CD4-positive, alpha-beta T cell treated with Interleukin-21 for 1 hour (primary cell): ENCODE measurements around the gene CFAP52.
"Not testable (repeated sequence)": the region's sequence is repeated elsewhere in the genome, so short reads cannot be mapped to it uniquely, and the experiment has no call there.

ENCODE experiments used
- DNase-seq: peaks from one replicate; pipeline ENCODE4 v3.0.0-alpha.2; 2020

CFAP52 gene, protein sequence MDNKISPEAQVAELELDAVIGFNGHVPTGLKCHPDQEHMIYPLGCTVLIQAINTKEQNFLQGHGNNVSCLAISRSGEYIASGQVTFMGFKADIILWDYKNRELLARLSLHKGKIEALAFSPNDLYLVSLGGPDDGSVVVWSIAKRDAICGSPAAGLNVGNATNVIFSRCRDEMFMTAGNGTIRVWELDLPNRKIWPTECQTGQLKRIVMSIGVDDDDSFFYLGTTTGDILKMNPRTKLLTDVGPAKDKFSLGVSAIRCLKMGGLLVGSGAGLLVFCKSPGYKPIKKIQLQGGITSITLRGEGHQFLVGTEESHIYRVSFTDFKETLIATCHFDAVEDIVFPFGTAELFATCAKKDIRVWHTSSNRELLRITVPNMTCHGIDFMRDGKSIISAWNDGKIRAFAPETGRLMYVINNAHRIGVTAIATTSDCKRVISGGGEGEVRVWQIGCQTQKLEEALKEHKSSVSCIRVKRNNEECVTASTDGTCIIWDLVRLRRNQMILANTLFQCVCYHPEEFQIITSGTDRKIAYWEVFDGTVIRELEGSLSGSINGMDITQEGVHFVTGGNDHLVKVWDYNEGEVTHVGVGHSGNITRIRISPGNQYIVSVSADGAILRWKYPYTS

DNA sequence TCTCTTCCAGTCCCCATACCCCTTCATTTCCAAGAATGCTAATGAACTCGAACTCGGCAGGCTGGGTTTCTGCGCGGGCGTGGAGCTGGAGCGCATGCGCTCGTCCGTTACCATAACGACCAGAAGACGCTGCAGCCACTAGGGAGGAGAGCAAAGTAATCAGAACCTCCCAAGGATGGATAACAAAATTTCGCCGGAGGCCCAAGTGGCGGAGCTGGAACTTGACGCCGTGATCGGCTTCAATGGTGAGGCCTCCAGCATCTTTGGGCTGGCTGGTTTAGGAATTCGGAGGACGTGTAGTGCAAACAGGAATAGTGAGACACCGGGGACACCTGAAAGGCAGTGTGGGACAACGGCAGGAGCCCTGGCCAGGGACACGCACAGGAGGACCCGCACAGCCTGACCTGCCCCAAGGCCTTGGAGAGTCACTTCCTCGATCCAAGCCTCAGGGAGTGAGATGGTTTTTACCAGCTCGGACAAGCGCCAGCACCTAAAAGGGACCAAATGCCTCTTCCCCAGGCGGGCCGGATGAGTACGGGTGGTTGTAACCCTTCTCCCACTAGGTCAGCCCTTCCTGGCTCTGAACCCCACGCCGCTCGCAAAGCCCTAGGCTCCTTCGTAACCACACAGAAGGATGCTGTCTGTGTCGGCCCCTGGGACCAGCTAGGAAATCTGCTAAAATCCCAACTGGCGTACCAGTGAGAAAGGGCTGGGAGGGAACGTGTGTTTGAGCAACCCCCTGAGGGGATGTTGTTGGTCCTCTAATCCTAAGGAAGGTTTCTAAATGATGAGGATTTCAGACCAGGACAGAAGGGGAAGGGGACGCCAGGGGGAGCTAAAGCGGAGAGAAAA is at the start of gene CFAP52:
CFAP52 (plus strand) TSS at position 122 of the 852 bp plus-strand sequence; CDS start at position 176, 54 bp downstream.
- DNase-seq: peak; percentile 82

DNA sequence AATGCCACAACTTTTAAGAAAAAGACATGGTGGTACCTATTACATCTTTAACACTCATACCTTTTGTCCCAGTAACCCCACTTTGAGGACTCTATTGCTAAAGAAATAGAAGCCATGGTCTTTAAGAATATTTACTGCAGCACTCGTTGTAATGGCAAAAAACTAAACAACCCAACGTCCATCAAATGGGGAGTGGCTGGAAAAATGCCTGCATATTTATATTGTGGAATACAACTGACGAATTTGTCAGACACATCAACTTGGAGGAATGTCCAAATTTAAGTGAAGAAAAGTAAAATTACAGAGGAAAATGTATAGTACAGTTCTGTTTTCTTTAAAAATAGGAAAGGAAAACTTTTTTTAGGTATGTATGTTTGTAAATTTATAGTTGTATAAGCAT is 48.7 kb upstream of the CFAP52 start:
- DNase-seq: no peak

DNA sequence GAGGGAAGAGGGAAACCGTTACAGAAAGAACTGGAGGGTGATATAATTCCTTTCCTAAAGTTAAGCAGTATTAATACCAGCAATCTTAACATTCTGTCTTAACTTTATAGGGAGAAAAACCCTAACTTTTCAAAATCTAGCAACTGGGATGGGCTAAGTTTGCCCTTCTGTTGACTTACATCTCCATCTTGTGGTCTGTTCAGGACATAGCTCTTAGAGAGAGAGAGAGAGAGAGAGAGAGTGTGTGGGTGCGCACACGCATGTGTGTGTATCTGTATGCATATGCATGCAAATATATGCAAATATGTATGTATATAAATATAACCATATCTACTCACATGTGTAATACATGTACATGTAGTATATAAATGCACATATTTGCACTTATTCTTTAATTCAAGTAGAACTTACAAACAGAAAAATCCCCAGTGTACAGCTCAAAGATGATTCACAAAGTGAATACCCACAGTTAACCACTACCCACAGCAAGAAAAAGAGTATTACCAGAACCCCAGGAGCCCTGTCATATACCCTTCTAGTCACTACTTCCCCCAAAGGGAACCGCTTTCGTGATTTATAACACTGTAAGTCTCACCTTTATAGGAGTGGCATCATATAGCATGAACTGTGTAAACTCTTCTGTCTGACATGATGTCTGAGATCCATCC is 47.3 kb upstream of the CFAP52 start:
- peak; percentile 10 for DNase-seq

DNA sequence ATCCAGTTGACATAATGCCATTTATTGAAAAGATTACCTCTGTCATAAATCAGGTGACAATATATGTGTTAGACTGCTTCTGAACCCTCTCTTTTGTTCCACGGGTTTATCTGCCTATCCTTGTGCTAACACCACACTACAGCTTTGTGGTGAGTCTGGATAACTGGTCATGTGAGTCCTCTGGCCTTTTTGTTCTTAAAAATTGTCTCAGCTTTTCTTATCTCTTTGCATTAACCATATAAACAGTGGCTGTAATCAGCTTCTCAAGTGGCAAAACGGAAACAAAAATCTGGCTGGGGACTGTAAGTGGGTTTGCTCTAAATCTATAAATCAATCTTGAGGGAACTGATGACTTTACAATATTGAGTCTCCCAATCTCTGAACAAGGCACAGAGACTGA is 45.4 kb upstream of the CFAP52 start:
- no peak for DNase-seq

DNA sequence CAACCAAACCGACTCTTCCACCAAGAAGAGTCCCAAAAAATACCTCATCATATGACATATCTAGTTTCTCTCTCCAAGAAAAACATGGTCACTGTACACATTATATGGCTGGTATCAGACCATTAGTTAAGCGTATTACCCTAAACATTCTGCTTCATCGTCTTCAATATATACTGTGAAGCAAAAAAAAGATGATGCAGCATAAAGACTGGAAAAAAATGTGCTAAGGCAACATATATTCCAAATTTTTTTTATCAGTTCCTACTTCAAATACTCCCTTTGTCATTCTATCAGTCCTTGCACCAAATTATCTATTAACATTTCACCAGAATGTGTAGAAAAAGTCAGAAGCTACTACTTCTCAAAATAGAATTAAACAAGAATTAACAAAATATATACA is 43.7 kb upstream of the CFAP52 start:
- no peak for DNase-seq

DNA sequence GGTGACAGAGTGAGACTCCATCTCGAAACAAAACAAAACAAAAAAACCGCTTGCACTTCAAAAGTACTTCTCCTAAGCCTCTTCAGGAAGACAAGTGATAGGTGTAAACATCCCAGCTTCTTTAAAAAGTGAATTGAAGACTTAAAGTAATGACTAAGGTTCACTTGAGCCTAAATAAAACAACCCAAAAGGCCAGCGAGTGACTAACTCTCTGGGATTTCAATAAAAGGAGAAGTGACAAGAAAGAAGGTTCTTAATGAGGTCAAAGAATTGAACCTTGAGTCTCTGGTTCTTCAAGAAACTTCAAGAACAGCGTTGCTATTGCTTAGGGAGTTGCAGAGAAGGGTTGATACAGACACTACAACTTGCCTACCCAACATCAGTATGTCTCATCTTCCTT is 43.0 kb upstream of the CFAP52 start:
- no peak for DNase-seq

DNA sequence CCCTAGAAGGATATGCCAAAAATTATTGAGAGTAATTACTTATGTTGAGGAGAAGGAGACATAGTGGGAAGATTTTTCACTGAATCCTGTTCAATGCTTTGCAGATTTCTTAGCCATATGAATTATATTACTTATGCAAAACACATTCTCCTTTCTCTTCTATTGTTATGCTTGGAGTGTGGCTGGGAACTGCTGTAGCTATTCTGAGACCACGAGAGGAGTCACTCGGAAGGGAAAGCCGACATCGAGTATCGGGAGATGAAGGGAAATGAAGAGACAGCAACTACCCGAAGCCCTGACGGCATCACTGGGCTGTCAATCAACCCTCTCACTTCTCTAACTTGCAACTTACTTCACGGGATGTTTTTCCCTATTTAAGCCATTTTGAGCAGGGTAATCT is 40.4 kb upstream of the CFAP52 start:
- DNase-seq: no peak

DNA sequence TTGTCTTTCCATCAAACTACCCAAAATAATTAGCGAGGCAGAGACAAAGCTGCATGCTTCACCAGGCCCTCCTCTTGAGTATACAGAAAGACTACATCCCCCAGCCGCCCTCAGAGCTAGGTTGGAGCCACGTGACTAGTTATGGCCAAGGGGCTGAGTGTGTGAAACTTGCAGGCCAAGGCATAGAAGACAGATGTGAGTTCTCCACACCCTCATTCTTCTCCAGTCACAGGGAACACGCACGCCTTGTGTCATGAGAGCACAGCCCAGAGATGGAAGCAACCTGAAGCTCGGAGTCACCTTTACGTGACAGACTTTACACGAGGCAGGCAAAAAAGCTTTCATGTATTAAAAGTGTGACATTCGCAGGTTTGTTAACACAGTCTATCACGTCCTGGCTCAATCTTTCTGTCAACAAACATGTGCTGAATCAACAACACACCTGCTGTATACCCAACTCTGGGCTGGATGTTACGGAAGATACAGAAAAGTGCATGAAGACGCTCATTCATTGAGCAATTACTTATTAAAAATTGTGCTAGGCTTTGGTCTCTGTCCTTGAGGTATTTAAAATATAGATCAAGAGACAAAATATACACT is 39.2 kb upstream of the CFAP52 start:
- no peak for DNase-seq

DNA sequence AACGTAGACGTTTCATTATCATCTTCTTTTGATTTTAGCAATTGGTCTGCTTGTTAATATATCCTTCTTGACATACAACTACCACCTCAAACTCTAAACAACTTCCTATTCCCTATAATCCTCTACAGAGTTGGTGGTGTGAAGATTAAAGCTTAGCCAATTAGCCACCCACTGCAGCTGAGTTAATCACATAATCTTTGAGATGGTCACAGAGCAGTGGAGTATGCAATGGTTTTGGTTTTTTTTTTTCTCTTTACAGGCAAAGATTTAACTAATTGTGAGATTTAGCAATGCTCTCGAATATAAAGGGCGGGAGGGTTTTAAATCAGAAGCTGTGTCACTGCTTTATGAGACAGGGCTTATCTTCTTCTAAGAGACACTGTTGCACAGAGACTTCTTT is 37.8 kb upstream of the CFAP52 start:
- DNase-seq: no peak

DNA sequence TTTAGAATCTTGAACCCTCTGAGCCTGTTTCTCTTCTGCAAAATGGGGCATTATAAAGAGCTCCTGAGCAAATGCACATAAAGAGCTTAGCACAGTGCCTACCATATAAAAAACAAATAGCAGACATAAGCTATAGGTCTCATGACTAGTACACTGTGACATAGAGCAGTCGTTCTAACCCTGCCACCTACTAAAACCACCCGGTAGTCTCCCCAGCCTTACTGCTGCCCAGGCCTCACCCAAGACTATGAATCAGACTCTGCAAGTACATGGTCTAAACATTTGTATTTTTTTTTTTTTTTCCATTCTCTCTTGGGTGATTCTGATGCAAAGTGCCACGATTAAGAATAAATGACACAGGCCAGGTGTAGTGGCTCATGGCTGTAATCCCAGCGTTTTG is 34.7 kb upstream of the CFAP52 start:
- no peak for DNase-seq

DNA sequence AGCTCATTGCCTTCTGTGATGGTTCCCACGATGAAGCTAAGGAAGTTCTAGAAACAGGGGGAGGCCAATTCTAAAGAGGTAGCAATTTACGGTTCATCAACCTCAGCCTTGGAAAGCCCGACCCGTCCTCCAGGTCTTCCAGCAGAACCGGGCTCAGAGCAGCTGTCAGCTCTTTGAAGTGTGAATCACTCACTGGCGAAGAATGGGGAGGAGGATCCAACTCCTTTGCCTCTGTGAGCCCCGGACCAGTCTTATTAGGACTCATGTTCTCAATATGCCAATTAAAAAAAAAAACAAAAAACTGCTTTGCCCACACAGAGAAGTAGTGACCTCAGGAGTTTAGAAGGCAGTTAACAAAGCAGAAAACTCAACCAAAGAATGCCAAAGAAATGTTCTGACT is 32.2 kb upstream of the CFAP52 start:
- no peak for DNase-seq

DNA sequence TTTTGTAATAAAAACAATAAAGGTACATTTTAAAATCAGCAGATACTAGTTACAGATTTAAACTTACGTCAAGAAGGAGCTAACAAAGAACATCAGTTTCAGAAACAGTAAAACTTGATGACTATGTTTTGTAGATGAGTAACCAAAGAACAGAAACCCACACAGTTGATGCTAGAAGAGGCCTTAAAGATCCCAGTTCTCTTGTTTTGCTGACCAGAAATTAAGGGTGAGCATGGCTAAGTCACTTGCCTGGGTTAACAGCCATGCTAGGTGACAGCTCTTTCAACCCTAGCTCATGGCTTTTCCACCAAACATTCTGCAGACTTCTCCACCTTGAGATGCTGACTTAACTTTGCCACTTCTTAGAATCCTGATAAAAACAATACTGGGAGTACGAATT is 27.2 kb upstream of the CFAP52 start:
- DNase-seq: no peak

DNA sequence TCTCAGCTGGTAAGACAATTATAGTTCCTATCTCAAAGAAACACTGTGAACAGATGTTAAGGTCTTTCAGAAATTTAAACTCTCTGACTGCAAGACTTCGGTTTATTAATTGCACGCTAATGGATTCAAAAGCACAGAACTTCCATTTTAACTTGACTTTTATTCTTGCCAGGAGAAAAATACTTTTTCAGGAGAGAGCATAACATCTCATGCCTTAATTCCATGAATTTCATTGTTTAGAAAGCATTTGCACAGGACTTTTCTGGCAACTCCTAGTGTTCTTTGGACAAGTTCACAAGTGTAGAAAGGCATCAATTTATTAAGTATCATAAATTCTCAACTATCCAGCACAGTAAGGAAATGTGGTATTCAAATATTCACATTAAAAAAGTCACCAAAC is 23.3 kb upstream of the CFAP52 start:
- no peak for DNase-seq

DNA sequence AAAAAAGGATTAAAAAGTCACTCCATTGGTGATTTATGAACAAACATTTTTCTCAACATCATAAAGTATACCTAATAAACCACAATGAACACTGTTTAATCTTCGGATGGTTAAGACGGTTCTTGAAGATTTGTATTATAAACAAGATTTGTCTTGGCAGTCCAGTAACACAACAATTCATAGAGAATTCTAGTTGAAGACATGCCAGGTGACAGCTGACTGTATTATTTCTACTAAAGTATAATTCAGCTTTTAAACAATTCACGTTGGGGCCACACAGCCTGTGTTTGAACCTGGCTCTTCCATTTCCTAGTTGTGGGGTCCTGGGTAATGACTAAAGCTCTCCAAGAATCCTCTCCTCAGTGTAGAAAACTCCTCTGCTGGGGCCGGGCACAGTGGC is 22.8 kb upstream of the CFAP52 start:
- no peak for DNase-seq

DNA sequence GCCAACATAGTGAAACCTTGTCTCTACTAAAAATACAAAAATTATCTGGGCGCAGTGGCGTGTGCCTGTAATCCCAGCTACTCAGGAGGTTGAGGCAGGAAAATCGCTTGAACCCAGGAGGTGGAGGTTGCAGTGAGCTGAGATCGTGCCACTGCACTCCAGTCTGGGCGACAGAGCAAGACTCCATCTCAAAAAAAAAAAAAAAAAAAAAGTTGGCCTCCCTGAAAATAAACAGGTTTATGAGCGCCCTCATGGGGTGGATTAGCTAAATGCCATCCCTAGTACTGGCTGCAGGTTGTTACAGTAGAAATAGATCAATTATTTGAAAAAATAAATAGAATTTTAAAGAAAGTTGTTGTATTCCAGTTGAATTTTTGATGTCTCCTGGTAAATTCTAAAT is 21.7 kb upstream of the CFAP52 start:
- peak; percentile 62 for DNase-seq

DNA sequence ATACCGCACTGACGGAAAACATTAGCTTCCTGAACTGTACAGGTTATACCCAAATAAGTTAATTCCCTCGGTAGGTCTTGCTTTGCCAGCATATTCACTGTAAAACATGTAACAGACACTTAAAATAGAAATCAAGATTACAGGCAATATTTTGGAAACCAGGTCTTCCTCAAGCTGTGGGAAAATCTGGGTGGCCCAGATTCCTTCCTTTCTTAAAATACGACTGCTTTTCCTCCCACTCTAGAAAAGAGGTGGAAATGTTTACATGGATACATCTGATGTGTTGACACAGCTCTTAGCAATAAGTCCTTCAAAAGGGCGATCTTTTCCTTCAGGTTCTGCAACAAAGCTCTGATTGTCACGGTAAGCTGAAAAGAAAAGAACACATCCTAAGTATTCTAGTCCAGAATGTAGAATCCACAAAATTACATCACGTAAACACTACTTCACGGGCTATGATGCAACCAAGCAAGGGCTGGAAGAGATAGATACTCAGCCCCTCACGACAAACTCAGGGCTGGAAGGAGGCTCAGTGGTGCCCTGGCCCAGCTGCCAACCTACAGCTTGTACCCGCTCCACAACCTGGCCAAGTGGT is 19.2 kb upstream of the CFAP52 start:
- DNase-seq: no peak

DNA sequence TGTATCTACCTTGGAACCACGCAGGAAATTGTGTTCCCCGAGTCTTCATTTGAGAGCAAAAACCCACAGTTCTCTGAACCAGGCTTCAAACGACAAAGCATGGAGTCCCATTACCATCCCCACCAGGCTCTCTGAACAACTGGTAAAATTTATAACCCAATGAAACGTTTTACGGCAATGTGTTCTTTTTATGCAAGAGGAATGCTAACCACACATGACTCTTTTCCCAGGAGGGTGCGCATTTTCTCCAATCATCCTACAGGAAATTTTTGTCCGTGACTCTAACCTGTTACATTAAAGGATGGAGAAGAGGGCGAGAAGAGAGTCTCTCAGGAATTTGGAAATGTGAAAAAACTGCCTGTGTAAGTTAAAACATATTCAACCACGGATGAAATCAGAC is 18.6 kb upstream of the CFAP52 start:
- no peak for DNase-seq

DNA sequence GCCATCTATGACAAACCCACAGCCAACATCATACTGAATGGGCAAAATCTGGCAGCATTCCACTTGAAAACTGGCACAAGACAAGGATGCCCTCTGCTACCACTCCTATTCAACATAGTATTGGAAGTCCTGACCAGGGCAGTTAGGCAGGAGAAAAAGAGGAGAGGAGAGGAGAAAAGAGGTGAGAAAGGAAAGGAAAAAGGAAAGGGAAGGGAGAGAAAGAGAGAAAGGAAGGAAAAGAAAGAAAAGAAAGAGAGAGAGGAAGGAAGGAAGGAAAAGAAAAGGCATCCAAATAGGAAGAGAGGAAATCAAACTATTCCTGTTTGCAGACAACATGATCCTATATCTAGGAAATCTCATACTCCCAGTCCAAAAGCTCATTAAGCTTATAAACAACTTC is 12.3 kb upstream of the CFAP52 start:
- no peak for DNase-seq

DNA sequence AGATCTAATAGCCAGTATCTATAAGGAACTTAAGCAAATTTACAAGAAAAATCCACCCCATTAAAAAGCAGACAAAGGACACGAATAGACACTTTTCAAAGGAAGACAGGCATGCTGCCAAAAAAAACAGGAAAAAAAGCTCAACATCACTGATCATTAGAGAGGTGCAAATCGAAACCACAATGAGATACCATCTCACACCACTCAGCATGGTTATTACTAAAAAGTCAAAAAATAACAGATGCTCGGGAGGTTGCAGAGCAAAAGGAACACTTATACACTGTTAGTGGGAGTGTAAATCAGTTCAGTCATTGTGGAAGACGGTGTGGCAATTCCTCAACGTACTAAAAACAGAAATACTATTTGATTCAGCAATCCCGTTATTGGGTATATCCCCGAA is 10.4 kb upstream of the CFAP52 start:
- peak; percentile 32 for DNase-seq

DNA sequence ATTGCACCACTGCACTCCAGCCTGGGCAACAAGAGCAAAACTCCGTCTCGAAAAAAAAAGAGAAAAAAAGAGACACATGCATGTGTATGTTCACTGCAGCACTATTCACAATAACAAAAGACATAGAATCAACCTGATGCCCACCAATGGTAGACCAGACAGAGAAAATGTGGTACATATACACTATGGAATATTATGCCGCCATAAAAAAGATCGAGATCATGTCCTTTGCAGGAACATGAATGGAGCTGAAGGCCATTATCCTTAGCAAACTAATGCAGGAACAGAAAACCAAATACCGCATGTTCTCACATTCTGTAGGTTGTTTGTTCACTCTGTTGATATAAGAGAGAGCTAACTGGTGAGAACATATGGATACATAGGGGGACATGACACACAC is 9.7 kb upstream of the CFAP52 start:
- not testable (repeated sequence) for DNase-seq

DNA sequence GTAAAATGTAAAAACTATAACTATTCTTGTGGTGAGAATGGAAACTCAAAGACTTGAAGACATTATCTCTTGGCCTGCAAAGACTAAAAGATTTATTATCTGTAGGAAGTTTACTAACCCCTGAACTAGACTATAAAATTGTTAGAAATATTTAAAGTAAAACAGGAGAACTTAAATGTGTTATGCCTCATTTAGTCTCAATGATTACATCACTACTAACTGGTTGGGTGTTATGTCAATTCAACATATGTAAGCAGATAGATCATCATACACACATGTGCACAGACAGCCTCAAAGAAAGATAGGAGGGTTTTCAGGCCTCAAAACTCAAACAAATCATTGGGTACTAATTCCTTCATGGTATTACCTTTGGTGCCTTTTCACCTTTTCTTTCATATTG is 8.4 kb upstream of the CFAP52 start:
- DNase-seq: no peak

DNA sequence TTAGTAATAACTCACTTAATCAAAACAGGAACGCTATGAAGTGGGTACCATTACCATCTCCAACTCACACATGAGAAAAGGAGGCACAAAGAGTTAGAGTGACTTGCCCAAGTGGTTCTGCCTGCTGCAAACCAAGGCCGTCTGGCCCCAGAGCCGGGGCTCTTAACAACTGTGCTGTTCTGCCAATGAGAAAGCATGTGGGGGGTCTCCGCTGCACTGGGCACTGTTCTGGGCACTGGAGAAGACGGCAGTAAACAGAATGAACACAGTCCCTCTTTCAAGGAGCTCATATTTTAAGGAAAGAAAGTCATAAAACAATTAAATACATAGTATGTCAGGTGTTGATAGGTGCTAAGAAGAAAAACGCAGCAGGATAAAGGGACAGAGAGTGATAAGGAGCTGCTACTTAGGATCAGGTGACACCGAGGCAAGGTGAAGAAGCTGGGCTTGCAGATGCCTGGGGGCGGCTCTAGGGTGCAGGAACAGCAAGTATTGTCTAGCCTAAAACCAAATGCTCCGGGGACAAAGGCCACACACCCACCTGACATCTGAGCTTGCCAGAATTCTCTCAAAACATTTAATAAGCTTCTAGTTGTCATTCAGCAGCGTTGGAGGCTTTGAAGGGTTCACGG is 7.4 kb upstream of the CFAP52 start:
- DNase-seq: no peak
